Measurements from ENCODE around the gene MTUS2.

The MTUS2 gene

GRCh38 chr13:29005035-29005762 lies 185.1 kb downstream of the MTUS2 start:
- TF ChIP-seq, protein P1, sequence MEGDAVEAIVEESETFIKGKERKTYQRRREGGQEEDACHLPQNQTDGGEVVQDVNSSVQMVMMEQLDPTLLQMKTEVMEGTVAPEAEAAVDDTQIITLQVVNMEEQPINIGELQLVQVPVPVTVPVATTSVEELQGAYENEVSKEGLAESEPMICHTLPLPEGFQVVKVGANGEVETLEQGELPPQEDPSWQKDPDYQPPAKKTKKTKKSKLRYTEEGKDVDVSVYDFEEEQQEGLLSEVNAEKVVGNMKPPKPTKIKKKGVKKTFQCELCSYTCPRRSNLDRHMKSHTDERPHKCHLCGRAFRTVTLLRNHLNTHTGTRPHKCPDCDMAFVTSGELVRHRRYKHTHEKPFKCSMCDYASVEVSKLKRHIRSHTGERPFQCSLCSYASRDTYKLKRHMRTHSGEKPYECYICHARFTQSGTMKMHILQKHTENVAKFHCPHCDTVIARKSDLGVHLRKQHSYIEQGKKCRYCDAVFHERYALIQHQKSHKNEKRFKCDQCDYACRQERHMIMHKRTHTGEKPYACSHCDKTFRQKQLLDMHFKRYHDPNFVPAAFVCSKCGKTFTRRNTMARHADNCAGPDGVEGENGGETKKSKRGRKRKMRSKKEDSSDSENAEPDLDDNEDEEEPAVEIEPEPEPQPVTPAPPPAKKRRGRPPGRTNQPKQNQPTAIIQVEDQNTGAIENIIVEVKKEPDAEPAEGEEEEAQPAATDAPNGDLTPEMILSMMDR (IDR thresholded peaks at IDR 0.05; ENCODE audit: low read depth, low read length, missing control alignments): no peak
- no peak overlapping the region for H3K4me3 ChIP-seq (replicated peaks; ENCODE audit: low read depth, low read length)

GRCh38 chr13:29005763-29006120 lies 185.6 kb downstream of the MTUS2 start:
- H3K4me3 ChIP-seq (replicated peaks; ENCODE audit: low read depth, low read length): no peak overlapping the region
- TF ChIP-seq, protein P1 (IDR thresholded peaks at IDR 0.05; ENCODE audit: low read depth, low read length, missing control alignments): no peak
- DNase-seq (ENCODE audit: extremely low read depth, low read depth): no peak

More at GRCh38 chr13:29005035-29005762, 185.1 kb downstream of the MTUS2 start:
- DNase-seq (ENCODE audit: extremely low read depth, low read depth): no peak

GRCh38 chr13:29006359-29006850 lies 186.3 kb downstream of the MTUS2 start:
- TF ChIP-seq, protein P1 (IDR thresholded peaks at IDR 0.05; ENCODE audit: low read depth, low read length, missing control alignments): no peak
- DNase-seq (ENCODE audit: extremely low read depth, low read depth): no peak
- no peak overlapping the region for H3K4me3 ChIP-seq (replicated peaks; ENCODE audit: low read depth, low read length)

- TF ChIP-seq, protein P1 (IDR thresholded peaks at IDR 0.05; ENCODE audit: low read depth, low read length, missing control alignments): no peak
- no peak overlapping the region for H3K4me3 ChIP-seq (replicated peaks; ENCODE audit: low read depth, low read length)
- no peak for DNase-seq (ENCODE audit: extremely low read depth, low read depth)
These were observed 188.2 kb downstream of the MTUS2 start for GRCh38 chr13:29008296-29008695.

DNA sequence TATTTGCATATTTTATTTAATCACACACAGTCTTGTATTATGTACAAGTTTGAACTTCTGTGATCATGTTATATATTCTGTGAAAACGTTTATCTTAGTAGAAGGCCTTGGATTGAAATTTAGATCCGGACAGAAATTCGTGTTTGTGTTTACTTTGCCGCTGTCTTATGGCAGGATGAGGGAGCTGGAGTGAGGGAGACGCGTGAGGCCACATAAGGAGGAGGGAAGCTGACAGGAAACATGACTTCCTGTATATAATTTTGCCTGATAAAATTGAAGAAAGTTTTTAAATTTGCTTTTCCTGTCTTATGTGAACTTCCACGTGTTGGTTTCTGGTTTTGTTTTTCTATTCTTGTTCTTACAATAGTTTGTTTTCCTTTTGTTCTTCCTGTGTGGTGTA lies 200.2 kb downstream of the MTUS2 start:
- no peak for DNase-seq (ENCODE audit: extremely low read depth, low read depth)
- TF ChIP-seq, protein P1 (IDR thresholded peaks at IDR 0.05; ENCODE audit: low read depth, low read length, missing control alignments): no peak
- no peak overlapping the region for H3K4me3 ChIP-seq (replicated peaks; ENCODE audit: low read depth, low read length)

- H3K4me3 ChIP-seq (replicated peaks; ENCODE audit: low read depth, low read length): no peak overlapping the region
- DNase-seq (ENCODE audit: extremely low read depth, low read depth): no peak
- TF ChIP-seq, protein P1 (IDR thresholded peaks at IDR 0.05; ENCODE audit: low read depth, low read length, missing control alignments): no peak
These were observed 201.2 kb downstream of the MTUS2 start for GRCh38 chr13:29021311-29021710.

Measured in HFF-Myc (cell line).